ENCODE data around the gene TMEM40. TPM values are rescaled to one million over a fixed set of nuclear protein-coding genes. Genes with fewer than 3 reads are reported as not detected.
A peak's percentile ranks its signal among the peaks of the same experiment; 100 is the strongest.

TMEM40 gene
- total RNA-seq, 1 experiment from 2014 or later, result 30.5 TPM

GRCh38 chr3:12722226-12722625, 36.8 kb downstream of the TMEM40 start:
- Histone ChIP-seq H2AFZ (no peak overlapping the region), H3K27me3 (ENCODE audit: insufficient read depth, low read depth) (no peaks in the 10 kb centered on the region), H3K36me3 (ENCODE audit: low read depth) (no peaks in the 10 kb centered on the region), H4K20me1 (ENCODE audit: insufficient read depth) (no peaks in the 10 kb centered on the region), H3K9me3 (ENCODE audit: insufficient read depth, low read depth) (no peaks in the 10 kb centered on the region; the same call in 1 of the 2 replicates), H3K9me2 (ENCODE audit: insufficient read depth) (no peaks in the 10 kb centered on the region), H3F3A (ENCODE audit: insufficient read depth, low read depth) (no peaks in the 10 kb centered on the region), H3K79me2 (ENCODE audit: low read depth) (no peaks in the 10 kb centered on the region), H3K4me2 (no peak overlapping the region), H3K4me3 (no peak overlapping the region), H3K27ac (no peak overlapping the region), H3K4me1 (replicated peaks; ENCODE audit: insufficient read depth) (peaks cover 3% of the 10 kb centered on the region; the same call in 1 of the 2 replicates)
- ChIA-PET CTCF (no interaction called here), POLR2A (ENCODE audit: unreplicated experiment) (no interaction called here)
- no TSS peak for BruUV-seq (replicated peaks)
- DNase-seq, result no peak
- intact Hi-C loops (cut with micrococcal nuclease; ENCODE audit: unreplicated experiment), result no loop called here
- no peak for TF ChIP-seq EZH2 (IDR thresholded peaks at IDR 0.05; ENCODE audit: low read depth)
- no peak for TF ChIP-seq CTCF (conservative IDR thresholded peaks at IDR 0.05)

GRCh38 chr3:12719984-12720898, 38.8 kb downstream of the TMEM40 start:
- H3K9me2 ChIP-seq (ENCODE audit: insufficient read depth), result no peaks in the 10 kb centered on the region
- H3F3A ChIP-seq (ENCODE audit: insufficient read depth, low read depth), result no peaks in the 10 kb centered on the region
- no peak overlapping the region for H2AFZ ChIP-seq
- ChIA-PET POLR2A (ENCODE audit: unreplicated experiment) (interaction anchor here (0.6 to 0.7 kb wide), 2 partner anchors 183 to 732 kb away, joined by 5 to 11 read pairs; no protein-coding TSS in a partner anchor), CTCF (interaction anchor here (0.6 kb wide), 2 partner anchors 32 to 88 kb away, joined by 4 to 8 read pairs; no protein-coding TSS in a partner anchor)
- intact Hi-C loops (cut with micrococcal nuclease; ENCODE audit: unreplicated experiment), result loop anchor here (2.0 kb wide), 1 partner anchor 39 kb away; the partner anchor contains the start of gene TMEM40
- no peaks in the 10 kb centered on the region for H3K79me2 ChIP-seq (ENCODE audit: low read depth)
- no peaks in the 10 kb centered on the region; the same call in 1 of the 2 replicates for H3K9me3 ChIP-seq (ENCODE audit: insufficient read depth, low read depth)
- no peaks in the 10 kb centered on the region for H3K36me3 ChIP-seq (ENCODE audit: low read depth)
- DNase-seq, result peak; percentile 69 to 80
- H3K4me3 ChIP-seq, result no peak overlapping the region
- no peak overlapping the region for H3K27ac ChIP-seq
- peaks cover 3% of the 10 kb centered on the region; the same call in 1 of the 2 replicates for H3K4me1 ChIP-seq (replicated peaks; ENCODE audit: insufficient read depth)
- no peaks in the 10 kb centered on the region for H4K20me1 ChIP-seq (ENCODE audit: insufficient read depth)
- no TSS peak for BruUV-seq (replicated peaks)
- peak overlapping the region; percentile 6; the same call in 1 of the 2 replicates for H3K4me2 ChIP-seq
- H3K27me3 ChIP-seq (ENCODE audit: insufficient read depth, low read depth), result no peaks in the 10 kb centered on the region
- TF ChIP-seq CTCF (conservative IDR thresholded peaks at IDR 0.05), result peak; percentile 94
- TF ChIP-seq EZH2 (IDR thresholded peaks at IDR 0.05; ENCODE audit: low read depth), result no peak

GRCh38 chr3:12719541-12719940, 39.5 kb downstream of the TMEM40 start:
- H2AFZ ChIP-seq, result no peak overlapping the region
- H3K9me2 ChIP-seq (ENCODE audit: insufficient read depth), result no peaks in the 10 kb centered on the region
- POLR2A ChIA-PET (ENCODE audit: unreplicated experiment), result no interaction called here
- no peak for TF ChIP-seq CTCF (conservative IDR thresholded peaks at IDR 0.05)
- no peak for TF ChIP-seq EZH2 (IDR thresholded peaks at IDR 0.05; ENCODE audit: low read depth)
- H3K36me3 ChIP-seq (ENCODE audit: low read depth), result no peaks in the 10 kb centered on the region
- no peaks in the 10 kb centered on the region for H3F3A ChIP-seq (ENCODE audit: insufficient read depth, low read depth)
- CTCF ChIA-PET, result no interaction called here
- no peaks in the 10 kb centered on the region; the same call in 1 of the 2 replicates for H3K9me3 ChIP-seq (ENCODE audit: insufficient read depth, low read depth)
- no peak overlapping the region for H3K4me3 ChIP-seq
- no peaks in the 10 kb centered on the region for H4K20me1 ChIP-seq (ENCODE audit: insufficient read depth)
- no peak overlapping the region for H3K27ac ChIP-seq
- H3K4me1 ChIP-seq (replicated peaks; ENCODE audit: insufficient read depth), result peaks cover 3% of the 10 kb centered on the region; the same call in 1 of the 2 replicates
- H3K79me2 ChIP-seq (ENCODE audit: low read depth), result no peaks in the 10 kb centered on the region
- H3K27me3 ChIP-seq (ENCODE audit: insufficient read depth, low read depth), result no peaks in the 10 kb centered on the region
- intact Hi-C loops (cut with micrococcal nuclease; ENCODE audit: unreplicated experiment), result no loop called here
- no peak for DNase-seq
- peak overlapping the region; percentile 6; the same call in 1 of the 2 replicates for H3K4me2 ChIP-seq
- no TSS peak for BruUV-seq (replicated peaks)
